ENCODE results near the gene CHI3L2. TPM values are rescaled to one million over a fixed set of nuclear protein-coding genes. Genes with fewer than 3 reads are reported as not detected.

Gene CHI3L2
- total and polyA plus RNA-seq, 9 of the 15 experiments (the other 6 are each of a cell fraction or from before 2014, with no cell fraction given): 0.07 to 0.27 (median 0.15) TPM; not detected in 6

- BruUV-seq (replicated peaks): no TSS peak
- Histone ChIP-seq H2AFZ (ENCODE audit: low read depth, low read length) (no peak overlapping the region), H3K9me3 (replicated peaks; ENCODE audit: control insufficient read depth, insufficient read depth, low read depth, low read length) (no peaks in the 10 kb centered on the region; the same call in 1 of the 2 replicates), H3K4me3 (no peak overlapping the region), H3K4me2 (ENCODE audit: insufficient read depth, low read length) (no peak overlapping the region), H3K79me2 (ENCODE audit: control insufficient read depth, insufficient read depth, low read length) (no peaks in the 10 kb centered on the region), H4K20me1 (replicated peaks; ENCODE audit: control insufficient read depth, insufficient read depth, low read length) (no peaks in the 10 kb centered on the region), H3K36me3 (ENCODE audit: control insufficient read depth, insufficient read depth, low read length) (no peaks in the 10 kb centered on the region), H3K9ac (ENCODE audit: insufficient read depth in 1 of 2, low read depth in 2 of 2, low read length in 2 of 2) (no peak overlapping the region), H3K4me1 (replicated peaks in 1 of 2; ENCODE audit: control insufficient read depth in 2 of 2, insufficient read depth in 2 of 2, low read length in 2 of 2) (no peaks in the 10 kb centered on the region), H3K27ac (ENCODE audit: extremely low read depth, low read depth, low read length) (no peak overlapping the region), H3K9me1 (ENCODE audit: control insufficient read depth, insufficient read depth, low read length) (no peaks in the 10 kb centered on the region), H3K27me3 (ENCODE audit: control insufficient read depth in 2 of 2, insufficient read depth in 2 of 2, low read length in 2 of 2) (peaks cover 4 to 5% of the 10 kb centered on the region in 2 experiments; a peak in 2 of 5 replicates)
- POLR2A ChIA-PET: no interaction called here
- ATAC-seq (no peak), DNase-seq (ENCODE audit: extremely low read depth in 1 of 4, low spot score in 3 of 4) (no peak), FAIRE-seq (no peak)
- intact Hi-C loops (cut with micrococcal nuclease): no loop called here
- in situ Hi-C loops (cut with MboI): no loop called here
- TF ChIP-seq SMARCC2 (IDR thresholded peaks at IDR 0.05; ENCODE audit: low read depth) (no peak), CHD7 (IDR thresholded peaks at IDR 0.05; ENCODE audit: low read depth, low read length) (no peak), ARID2 (IDR thresholded peaks at IDR 0.05) (no peak), HEY1 (CRISPR knock-in tag; IDR thresholded peaks at IDR 0.05; ENCODE audit: borderline replicate concordance) (no peak)
- WGBS (ENCODE audit: insufficient coverage, low coverage, missing lambda C conversion rate): 0% methylated on average over 1 of the region's 1 CpG
- CTCF ChIA-PET (ENCODE audit: low intra/inter-chr PET ratio): no interaction called here
Observed at GRCh38 chr1:111286912-111287311, 59.4 kb downstream of the CHI3L2 start.
